ENCODE measurements around the gene CEP78. TPM values are rescaled to one million over a fixed set of nuclear protein-coding genes. Genes with fewer than 3 reads are reported as not detected.

Gene CEP78
- total RNA-seq, result 3.4 and 5.4 TPM in 2 replicates

GRCh38 chr9:78235762-78236550, at the start of gene CEP78:
Gene CEP78 (plus strand): TSS chr9:78236075. CDS start chr9:78236351, 276 bp downstream.

DNA sequence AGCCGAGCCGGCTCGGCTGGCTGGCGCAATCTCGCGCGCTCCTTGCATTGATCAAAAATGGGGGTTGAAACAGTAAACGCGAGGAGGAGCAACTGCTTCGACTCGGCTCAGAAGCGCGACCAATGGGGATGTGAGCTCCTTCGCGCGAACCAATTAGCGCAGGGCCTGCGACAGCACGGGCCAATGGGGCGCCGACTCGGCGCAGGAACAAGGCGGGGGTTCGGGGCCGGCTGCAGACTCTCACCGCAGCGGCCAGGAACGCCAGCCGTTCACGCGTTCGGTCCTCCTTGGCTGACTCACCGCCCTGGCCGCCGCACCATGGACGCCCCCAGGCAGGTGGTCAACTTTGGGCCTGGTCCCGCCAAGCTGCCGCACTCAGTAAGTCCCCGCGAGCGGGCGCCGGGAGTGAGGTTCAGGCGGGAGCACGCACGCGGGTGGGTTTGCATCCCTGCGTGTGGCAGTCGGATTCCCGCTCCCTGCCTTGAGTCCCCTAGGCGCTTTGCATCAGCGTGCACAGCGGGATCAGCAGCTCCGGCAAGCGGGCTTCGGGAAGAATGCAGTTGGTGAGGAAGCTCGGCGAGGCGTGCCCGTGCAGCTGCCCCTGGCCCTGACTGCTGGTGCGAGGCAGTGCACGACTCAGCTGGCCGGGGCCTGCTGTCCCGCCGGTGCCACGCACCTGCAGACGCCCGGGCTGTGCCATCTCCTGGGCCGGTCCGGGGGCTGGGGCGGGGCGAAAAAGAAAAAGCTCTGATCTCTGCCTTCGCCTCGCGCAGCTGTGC, 61.2 kb downstream of the CEP78 start, which contains the start of gene PSAT1:
Gene PSAT1 (plus strand): TSS at position 233 of the 779 bp plus-strand sequence. CDS start 86 bp downstream, at position 319.

Other genes starting within 250 kb of the CEP78 start
- 18.3 and 19.8 TPM in 2 replicates for gene GNAQ, start 204.3 kb upstream of the CEP78 start, total RNA-seq
- gene PSAT1, start 61.0 kb downstream of the CEP78 start, total RNA-seq, result 9.0 and 32.4 TPM in 2 replicates

All from bronchial smooth muscle cell (primary cell).